ENCODE measurements around the gene SUMO2.

SUMO2 gene

GRCh38 chr17:75124819-75125162 lies 58.0 kb downstream of the SUMO2 start:
- no peak for DNase-seq (ENCODE audit: extremely low read depth in 1 of 2, low read depth in 1 of 2)

GRCh38 chr17:75124041-75124818 lies 58.5 kb downstream of the SUMO2 start:
- peak in 1 of 2 donors; percentile 33 for DNase-seq (ENCODE audit: extremely low read depth in 1 of 2, low read depth in 1 of 2)

DNA sequence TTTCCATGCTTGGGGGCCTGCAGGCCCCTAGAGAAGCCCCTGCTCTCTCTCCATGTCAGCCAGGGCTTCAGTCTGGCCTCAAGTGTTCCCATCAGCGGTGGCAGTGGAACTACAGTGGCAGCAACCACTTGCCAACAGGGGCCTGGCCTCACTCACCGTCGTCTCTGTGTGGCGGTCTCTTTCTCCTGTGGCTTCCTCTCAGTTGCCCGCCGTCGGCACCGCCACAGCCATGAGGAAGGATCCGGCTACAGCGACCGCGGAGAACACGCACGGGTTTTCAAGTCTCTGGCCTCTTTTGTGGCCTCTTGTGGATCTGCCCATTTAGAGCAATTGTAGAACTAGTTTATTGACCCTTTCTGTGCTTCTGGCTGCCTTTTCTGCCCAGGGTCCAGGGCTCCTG lies 64.5 kb downstream of the SUMO2 start:
- no peak for DNase-seq (ENCODE audit: extremely low read depth in 1 of 2, low read depth in 1 of 2)

DNA sequence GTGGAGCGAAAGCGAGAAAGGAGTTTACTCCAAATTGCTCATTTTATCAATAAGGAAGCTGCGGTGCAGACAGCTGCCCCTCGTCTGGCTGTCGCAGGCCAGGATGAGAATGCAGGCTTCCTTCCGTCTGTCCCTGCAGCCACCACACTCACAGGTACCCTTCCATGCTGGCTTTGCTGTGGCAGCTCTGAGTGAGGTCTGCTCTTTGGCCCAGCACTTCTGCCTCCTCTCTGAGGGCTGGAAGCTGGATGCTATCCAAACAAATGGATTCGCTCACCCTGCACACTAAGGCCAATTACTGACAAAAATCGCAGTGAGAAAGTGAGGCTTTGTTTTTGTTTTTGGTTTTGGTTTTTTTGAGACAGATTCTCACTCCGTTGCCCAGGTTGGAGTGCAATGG lies 66.0 kb downstream of the SUMO2 start:
- no peak for DNase-seq (ENCODE audit: extremely low read depth in 1 of 2, low read depth in 1 of 2)

Data from activated CD8-positive, alpha-beta memory T cell treated with anti-CD3 and anti-CD28 coated beads for 1 hour (primary cell).